ENCODE measurements around the gene TIMP2.

GRCh38 chr17:78897664-78898047 lies 27.5 kb downstream of the TIMP2 start:
- TF ChIP-seq CTCF (IDR thresholded peaks at IDR 0.05; ENCODE audit: poor library complexity, severe bottlenecking) (no peak), RAD21 (conservative IDR thresholded peaks at IDR 0.05) (no peak)
